HEK293 (cell line): Measurements from ENCODE around the gene POR.

Source experiments
- CTCF ChIA-PET: fragments of 350-600 bp; formaldehyde crosslinking; extraction: SDS; loops from one replicate; lab custom pipeline; 2021; ENCODE audit warnings: antibody characterized with exemption; lab: Yijun Ruan, JAX
- POLR2A ChIA-PET: fragments of 300-600 bp; formaldehyde crosslinking; extraction: SDS; loops from one replicate; lab custom pipeline; 2020; ENCODE audit warnings: antibody characterized with exemption, inconsistent platforms; lab: Yijun Ruan, JAX
- H3K27ac ChIP-seq: fragments of 200-500 bp; sonication (Bioruptor generic); 2 replicates; pipeline ENCODE4 v1.5.1; 2014; ENCODE audit warnings: low read depth, low read length, control low read depth, inconsistent platforms; ENCODE audit errors: extremely low read depth
- H3K36me3 ChIP-seq, 2 experiments: fragments of 200-500 bp in 1 of 2; sonication (Bioruptor generic) in 1 of 2; 1 replicate in 1 of 2; 2 replicates in 1 of 2; pipeline ENCODE4 v1.5.1; 2014 to 2017; ENCODE audit warnings: inconsistent platforms in 2 of 2, low read length in 2 of 2; ENCODE audit not compliant: control insufficient read depth in 2 of 2, insufficient read depth in 1 of 2
- H3K4me1 ChIP-seq: fragments of 200-500 bp; sonication (Bioruptor generic); 2 replicates; pipeline ENCODE4 v1.5.1; 2014; ENCODE audit warnings: mild to moderate bottlenecking, low read length, inconsistent platforms; ENCODE audit not compliant: control insufficient read depth, insufficient read depth
- H3K4me3 ChIP-seq: 2 replicates; pipeline ENCODE4 v1.5.1; 2011; ENCODE audit warnings: low read depth, mild to moderate bottlenecking, control low read depth, low read length, moderate library complexity
- H3K9me3 ChIP-seq: fragments of 200-500 bp; sonication (Bioruptor generic); 2 replicates; pipeline ENCODE4 v1.5.1; 2014; ENCODE audit warnings: low read depth, low read length, inconsistent platforms; ENCODE audit not compliant: control insufficient read depth, insufficient read depth
- HOXD13 ChIP-seq: sonication (generic); formaldehyde crosslinking; IDR thresholded peaks from 2 replicates; pipeline ENCODE4 v1.8.0; 2022; ENCODE audit warnings: missing genetic modification reagents, borderline replicate concordance
- KLF10 ChIP-seq: fragments of 450-650 bp; IDR thresholded peaks from 2 replicates; pipeline ENCODE4 v1.5.1; 2018; ENCODE audit warnings: missing biosample characterization, mild to moderate bottlenecking, missing genetic modification characterization
- PRDM10 ChIP-seq: fragments of 450-650 bp; formaldehyde crosslinking; IDR thresholded peaks from 2 replicates; pipeline ENCODE4 v1.5.1; 2016; ENCODE audit warnings: missing biosample characterization, missing genetic modification characterization
- SP3 ChIP-seq: fragments of 450-650 bp; formaldehyde crosslinking; IDR thresholded peaks from 2 replicates; pipeline ENCODE4 v1.5.1; 2016; ENCODE audit warnings: missing biosample characterization, missing genetic modification characterization
- TCF7L2 ChIP-seq: IDR thresholded peaks from 2 replicates; pipeline ENCODE4 v1.6.1; 2011; ENCODE audit warnings: low read depth, mild to moderate bottlenecking, inconsistent platforms, low read length, moderate library complexity, borderline replicate concordance
- ZIC2 ChIP-seq: fragments of 450-650 bp; formaldehyde crosslinking; IDR thresholded peaks from 2 replicates; pipeline ENCODE4 v1.5.1; 2016; ENCODE audit warnings: missing biosample characterization, missing genetic modification characterization
- ZNF133 ChIP-seq: fragments of 450-650 bp; formaldehyde crosslinking; IDR thresholded peaks from 2 replicates; pipeline ENCODE4 v1.5.1; 2016; ENCODE audit warnings: missing biosample characterization, missing genetic modification characterization
- ZNF211 ChIP-seq: fragments of 450-650 bp; formaldehyde crosslinking; IDR thresholded peaks from 2 replicates; pipeline ENCODE4 v1.5.1; 2016; ENCODE audit warnings: low read depth, missing biosample characterization, missing genetic modification characterization
- ZNF23 ChIP-seq: fragments of 450-650 bp; formaldehyde crosslinking; IDR thresholded peaks from 2 replicates; pipeline ENCODE4 v1.5.1; 2016; ENCODE audit warnings: missing biosample characterization, missing genetic modification characterization, borderline replicate concordance
- ZNF26 ChIP-seq: fragments of 450-650 bp; formaldehyde crosslinking; IDR thresholded peaks from 2 replicates; pipeline ENCODE4 v1.5.1; 2016; ENCODE audit warnings: missing biosample characterization, missing genetic modification characterization
- ZNF302 ChIP-seq: fragments of 450-650 bp; formaldehyde crosslinking; IDR thresholded peaks from 2 replicates; pipeline ENCODE4 v1.5.1; 2016; ENCODE audit warnings: missing biosample characterization, missing genetic modification characterization, low read depth
- ZNF37A ChIP-seq: fragments of 450-650 bp; IDR thresholded peaks from 2 replicates; pipeline ENCODE4 v1.5.1; 2018; ENCODE audit warnings: missing biosample characterization, missing genetic modification characterization
- ZNF391 ChIP-seq: fragments of 450-650 bp; formaldehyde crosslinking; IDR thresholded peaks from 2 replicates; pipeline ENCODE4 v1.5.1; 2016; ENCODE audit warnings: low read depth, missing biosample characterization, missing genetic modification characterization, borderline replicate concordance
- ZNF426 ChIP-seq: fragments of 450-650 bp; formaldehyde crosslinking; IDR thresholded peaks from 2 replicates; pipeline ENCODE4 v1.5.1; 2017; ENCODE audit warnings: missing biosample characterization, missing genetic modification characterization, mild to moderate bottlenecking, inconsistent platforms, moderate library complexity
- ZNF449 ChIP-seq: fragments of 450-650 bp; formaldehyde crosslinking; IDR thresholded peaks from 2 replicates; pipeline ENCODE4 v1.5.1; 2017; ENCODE audit warnings: missing biosample characterization, mild to moderate bottlenecking, missing genetic modification characterization, moderate library complexity
- ZNF473 ChIP-seq: fragments of 450-650 bp; formaldehyde crosslinking; IDR thresholded peaks from 2 replicates; pipeline ENCODE4 v1.5.1; 2017; ENCODE audit warnings: missing biosample characterization, missing genetic modification characterization
- ZNF510 ChIP-seq: fragments of 450-650 bp; formaldehyde crosslinking; IDR thresholded peaks from 2 replicates; pipeline ENCODE4 v1.5.1; 2018; ENCODE audit warnings: mild to moderate bottlenecking, missing genetic modification characterization, missing biosample characterization; ENCODE audit not compliant: insufficient replicate concordance
- ZNF555 ChIP-seq: fragments of 450-650 bp; formaldehyde crosslinking; conservative IDR thresholded peaks from 2 replicates; pipeline ENCODE4 v1.5.1; 2017; ENCODE audit warnings: missing biosample characterization, mild to moderate bottlenecking, missing genetic modification characterization, inconsistent platforms
- ZNF580 ChIP-seq: fragments of 450-650 bp; formaldehyde crosslinking; IDR thresholded peaks from 2 replicates; pipeline ENCODE4 v1.5.1; 2016; ENCODE audit warnings: missing biosample characterization, missing genetic modification characterization
- ZNF777 ChIP-seq: fragments of 450-650 bp; formaldehyde crosslinking; IDR thresholded peaks from 2 replicates; pipeline ENCODE4 v1.5.1; 2017; ENCODE audit warnings: missing biosample characterization, missing genetic modification characterization, borderline replicate concordance

The POR gene

GRCh38 chr7:75880242-75880641, 34.7 kb upstream of the POR start:
- ChIA-PET CTCF (no interaction called here), POLR2A (interaction anchor here (0.6 to 1.3 kb wide), 3 partner anchors 26 to 45 kb away, joined by 3 to 6 read pairs (median 4); no protein-coding TSS in a partner anchor)
- Histone ChIP-seq H3K36me3 (peaks cover 27 to 50% of the 10 kb centered on the region in 2 experiments), H3K4me3 (peak overlapping the region; percentile 67), H3K27ac (no peak overlapping the region), H3K9me3 (no peaks in the 10 kb centered on the region), H3K4me1 (no peaks in the 10 kb centered on the region; the same call in 1 of the 2 replicates)
- TF ChIP-seq SP3 (no peak), ZNF580 (tag by site-specific recombination) (no peak), ZNF555 (no peak), ZNF211 (tag by site-specific recombination) (no peak), ZNF426 (no peak), ZNF391 (tag by site-specific recombination) (no peak), KLF10 (no peak), ZNF37A (no peak), ZNF26 (tag by site-specific recombination) (no peak), ZNF510 (tag by site-specific recombination) (no peak), ZNF777 (tag by site-specific recombination) (no peak), ZNF133 (tag by site-specific recombination) (no peak), ZNF23 (tag by site-specific recombination) (no peak), PRDM10 (tag by site-specific recombination) (no peak), ZNF473 (tag by site-specific recombination) (no peak), ZNF449 (no peak), TCF7L2 (no peak), HOXD13 (no peak), ZIC2 (tag by site-specific recombination) (no peak), ZNF302 (tag by site-specific recombination) (no peak)
